HG03575 (cell line): ENCODE data around the gene ZNF681.
"Not testable (repeated sequence)": the region's sequence is repeated elsewhere in the genome, so short reads cannot be mapped to it uniquely, and the experiment has no call there.

ENCODE experiments used
- ATAC-seq: cut with Tn5 transposase; IDR thresholded peaks from one replicate; pipeline ENCODE4 v1.9.1; 2021; ENCODE audit not compliant: unreplicated experiment, insufficient number of reproducible peaks, low FRiP score; ENCODE audit errors: extremely low read depth

The ZNF681 gene

DNA sequence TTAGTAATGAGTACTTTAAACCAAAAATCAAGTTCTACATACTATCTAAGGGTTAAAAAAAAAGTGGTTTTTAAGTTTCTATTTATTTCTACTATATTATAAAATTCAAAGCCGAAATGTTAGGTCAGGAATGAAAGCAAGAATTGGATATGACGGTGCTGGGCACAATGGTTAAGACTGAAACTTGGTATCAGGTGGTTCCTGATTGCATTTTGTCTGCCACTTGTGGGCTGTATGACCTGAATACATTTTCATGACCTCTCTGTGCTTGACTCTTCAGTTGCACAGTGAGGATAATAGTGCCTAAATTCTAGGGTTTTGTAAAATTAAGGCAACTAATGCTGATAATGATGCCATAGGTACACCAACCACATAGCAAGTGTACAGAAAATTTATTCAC, 49.3 kb downstream of the ZNF681 start:
- no peak for ATAC-seq

DNA sequence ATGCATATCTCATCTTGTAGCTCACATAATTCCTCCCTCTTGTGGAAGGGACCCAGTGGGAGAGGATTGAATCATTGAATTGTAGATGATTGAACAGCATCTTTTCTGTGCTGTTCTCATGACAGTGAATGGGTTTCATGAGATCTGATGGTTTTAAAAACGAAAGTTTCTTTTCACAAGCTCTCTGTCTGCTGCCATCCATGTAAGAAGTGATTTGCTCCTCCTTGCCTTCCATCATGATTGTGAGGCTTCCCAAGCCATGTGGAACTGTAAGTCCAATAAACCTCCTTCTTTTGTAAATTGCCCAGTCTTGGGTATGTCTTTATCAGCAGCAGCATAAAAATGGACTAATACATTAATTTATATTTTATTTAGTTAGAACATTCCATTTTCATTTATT, 52.0 kb downstream of the ZNF681 start:
- no peak for ATAC-seq

DNA sequence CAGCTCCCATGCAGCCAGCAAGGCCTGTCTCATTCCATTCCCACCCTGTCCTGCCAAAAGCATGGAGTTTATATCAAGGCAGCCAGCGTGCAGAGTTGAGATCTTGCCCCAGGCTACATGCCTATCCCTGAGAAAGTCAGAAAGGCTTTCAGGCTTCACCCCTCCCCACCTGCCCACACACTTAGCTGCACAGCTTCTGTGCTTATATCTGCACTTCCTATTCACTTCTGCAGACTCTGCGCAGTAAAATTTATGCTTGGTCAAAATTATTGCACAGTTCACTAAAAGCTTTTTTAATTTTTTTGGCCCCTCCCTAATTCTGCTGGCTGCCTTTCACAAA, 59.2 kb downstream of the ZNF681 start:
- ATAC-seq = no peak

DNA sequence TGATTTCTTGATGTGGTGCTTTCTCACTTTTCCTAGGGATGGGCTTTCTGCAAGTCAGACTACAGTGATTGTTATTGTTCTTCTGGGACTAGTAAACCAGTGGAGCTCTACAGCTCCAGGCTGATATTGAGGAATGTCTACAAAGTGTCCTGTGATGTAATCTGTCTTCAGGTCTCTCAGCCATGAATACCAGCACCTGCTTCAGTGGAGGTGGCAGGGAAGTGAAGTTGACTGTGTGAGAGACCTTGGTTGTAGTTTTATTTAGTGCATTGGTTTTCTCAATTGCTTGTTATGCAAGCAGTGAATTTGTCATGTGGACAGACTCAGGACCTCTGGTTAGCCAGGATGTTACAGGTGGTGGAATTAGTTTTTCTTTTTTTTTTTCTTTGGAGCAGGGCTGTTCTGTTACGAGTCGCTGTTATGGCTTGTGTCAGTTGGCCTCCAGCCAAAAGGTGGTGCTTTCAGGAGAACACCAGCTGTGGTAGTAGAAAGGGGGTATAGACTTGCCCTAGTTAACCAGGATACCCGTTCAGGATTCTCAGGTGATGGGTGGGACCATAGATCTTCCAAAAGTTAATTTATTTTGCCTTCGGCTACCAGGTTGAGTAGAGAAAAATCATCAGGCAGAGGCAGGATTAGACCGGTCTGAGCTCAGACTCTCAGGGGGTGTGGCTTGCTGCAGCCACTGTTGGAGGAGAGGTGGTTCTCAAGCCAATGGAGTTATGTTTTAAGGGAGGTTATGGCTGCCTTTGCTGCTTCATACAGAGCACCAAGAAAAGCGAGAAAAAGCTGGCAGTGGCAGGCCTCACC, 59.8 kb downstream of the ZNF681 start:
- ATAC-seq = no peak

DNA sequence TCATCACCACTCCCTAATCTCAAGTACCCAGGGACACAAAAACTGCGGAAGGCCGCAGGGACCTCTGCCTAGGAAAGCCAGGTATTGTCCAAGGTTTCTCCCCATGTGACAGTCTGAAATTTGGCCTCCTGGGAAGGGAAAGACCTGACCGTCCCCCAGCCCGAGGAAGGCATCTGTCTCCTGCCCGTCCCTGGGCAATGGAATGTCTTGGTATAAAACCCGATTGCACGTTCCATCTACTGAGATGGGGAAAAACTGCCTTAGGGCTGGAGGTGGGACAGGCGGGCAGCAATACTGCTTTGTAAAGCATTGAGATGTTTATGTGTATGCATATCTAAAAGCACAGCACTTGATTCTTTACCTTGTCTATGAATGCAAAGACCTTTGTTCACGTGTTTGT, 65.8 kb downstream of the ZNF681 start:
- ATAC-seq = not testable (repeated sequence)
